Endometrial microvascular endothelial cells (primary cell): ENCODE measurements around the gene SPINK6. TPM values are rescaled to one million over a fixed set of nuclear protein-coding genes. Genes with fewer than 3 reads are reported as not detected.

Source experiments
- in situ Hi-C: cut with HindIII; loops from 2 replicates; pipeline ENCODE4 v1.10.0; 2017; ENCODE audit warnings: low sequenced_read_pairs, low pct_unique_long_range_greater_than_20kb; ENCODE audit errors: inconsistent ontology term
- total RNA-seq: library from RNA; depleted of rRNA; stranded (reverse); fragments of >200 nt; gene quantifications from one replicate; pipeline ENCODE4 v1.2.3, GENCODE V29; 2015; ENCODE audit errors: inconsistent ontology term

Gene SPINK6
- total RNA-seq, 1 donor from 2014 or later, result not detected

DNA sequence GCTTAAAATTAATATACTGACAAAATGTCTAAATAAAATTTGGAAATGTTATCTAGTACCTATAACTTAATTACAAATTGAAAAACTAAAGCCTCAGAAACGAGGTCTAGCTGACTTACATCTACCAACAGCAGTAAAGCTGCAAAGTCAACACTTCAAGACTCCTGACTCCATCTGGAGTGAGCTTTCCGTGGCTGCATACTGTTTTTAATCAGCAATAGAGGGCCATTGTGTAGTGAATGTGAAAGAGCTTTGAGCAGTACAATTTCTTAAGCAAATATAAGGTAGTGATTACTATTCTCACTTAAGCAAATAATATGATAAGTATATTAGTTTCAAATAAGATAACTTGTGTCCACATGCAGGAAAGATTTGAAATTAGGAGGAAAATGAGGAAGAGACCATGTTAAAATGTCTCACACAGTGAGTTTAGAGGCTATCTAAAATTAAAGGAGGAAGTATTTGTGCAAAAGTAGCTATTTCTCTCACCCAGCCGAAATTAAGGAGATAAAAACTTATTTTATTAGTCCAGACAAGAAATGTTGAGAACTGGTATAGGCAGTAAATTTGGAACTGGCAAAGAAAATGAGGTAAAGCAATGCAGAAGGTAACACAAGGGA, 6.4 kb downstream of the SPINK6 start:
- in situ Hi-C loops, result no loop called here

DNA sequence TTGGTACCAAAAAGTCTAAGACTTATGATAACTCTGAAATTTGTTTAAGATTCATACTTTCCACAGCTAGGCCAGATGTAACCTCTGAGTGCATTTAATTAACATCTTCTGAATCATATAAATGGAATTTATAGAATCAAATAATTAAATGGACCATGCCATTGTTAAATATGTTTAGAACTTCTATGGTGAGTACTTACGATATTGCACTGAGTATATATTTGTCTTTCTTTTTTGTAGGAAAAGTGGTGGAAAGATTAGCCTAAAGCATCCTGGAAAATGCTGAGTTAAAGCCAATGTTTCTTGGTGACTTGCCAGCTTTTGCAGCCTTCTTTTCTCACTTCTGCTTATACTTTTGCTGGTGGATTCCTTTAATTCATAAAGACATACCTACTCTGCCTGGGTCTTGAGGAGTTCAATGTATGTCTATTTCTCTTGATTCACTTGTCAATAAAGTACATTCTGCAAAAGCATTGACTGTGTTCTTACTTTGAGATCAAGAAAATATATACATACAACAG, 11.9 kb downstream of the SPINK6 start:
- in situ Hi-C loops, result no loop called here

DNA sequence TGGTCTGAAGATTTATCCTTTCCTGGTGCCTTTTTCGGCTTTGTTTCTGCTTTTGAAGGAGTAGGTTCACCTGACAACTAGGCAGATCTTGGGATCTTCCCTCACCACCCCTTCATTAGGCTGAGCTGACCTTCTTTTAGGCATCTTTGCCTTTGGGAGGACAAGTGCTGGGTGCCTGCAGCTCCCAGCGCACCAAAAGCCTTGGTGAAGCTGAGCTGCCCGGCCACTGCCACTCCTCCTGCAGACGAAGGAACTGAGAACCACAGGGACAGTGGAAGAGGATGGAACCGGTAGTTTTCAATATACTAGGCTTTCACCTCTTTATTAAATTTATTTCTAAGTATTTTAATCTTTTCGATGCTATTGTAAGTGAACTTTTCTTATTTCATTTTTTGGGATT, 18.7 kb downstream of the SPINK6 start:
- in situ Hi-C loops, result no loop called here

DNA sequence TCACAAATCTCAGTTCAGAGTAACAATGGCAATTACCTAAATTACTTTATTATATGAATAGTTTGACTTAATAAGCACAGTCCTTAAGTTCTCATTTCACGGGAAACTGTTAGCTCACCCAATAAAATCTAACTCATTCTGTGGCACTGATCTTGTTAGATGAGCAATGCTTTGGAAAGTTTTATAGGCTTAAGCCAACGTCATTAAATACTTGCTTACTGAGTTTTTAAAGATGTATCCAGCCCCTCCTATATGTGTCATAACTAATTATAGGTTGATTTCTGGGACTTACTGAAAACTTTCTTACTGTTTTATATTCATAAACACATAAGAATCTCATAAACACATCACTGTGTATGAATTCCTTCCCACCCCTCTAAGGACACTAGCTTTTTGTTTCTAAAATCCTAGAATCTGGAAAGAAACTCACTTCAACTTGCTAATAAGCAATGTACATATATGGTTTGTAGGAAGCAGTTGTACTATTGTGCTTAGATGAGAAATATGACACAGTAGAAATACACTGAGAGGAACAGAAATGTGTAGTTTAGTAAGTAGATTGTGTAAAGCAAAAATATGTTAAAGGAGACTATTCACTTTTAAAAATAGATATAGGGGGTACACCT, 21.4 kb downstream of the SPINK6 start:
- in situ Hi-C loops, result no loop called here

DNA sequence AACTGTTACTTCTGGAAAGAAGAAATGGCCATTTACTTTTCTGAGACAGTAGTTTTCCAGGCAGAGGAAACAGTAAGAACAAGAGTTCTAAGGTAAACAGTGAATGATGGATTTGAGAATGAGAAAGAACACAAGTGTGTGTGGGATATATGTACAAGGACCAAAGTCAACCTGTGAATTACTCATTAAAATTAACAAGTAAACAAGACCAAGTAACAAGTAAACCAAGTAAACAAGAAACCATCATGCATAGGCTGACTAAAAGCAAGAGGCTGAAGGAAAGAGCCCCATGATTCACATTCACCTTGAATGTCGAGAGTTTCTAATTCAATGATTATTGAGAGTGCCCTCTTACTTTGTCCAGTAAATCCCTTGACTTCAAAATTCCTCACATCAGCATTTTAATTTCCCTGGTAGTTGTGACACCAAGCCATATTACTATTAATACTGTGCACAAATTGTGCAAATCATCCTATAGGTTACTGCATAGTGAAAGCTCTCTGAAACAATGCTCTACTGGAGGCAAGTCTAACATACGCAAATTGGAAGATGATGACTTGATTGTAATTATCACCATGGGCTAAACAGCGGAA, 25.6 kb downstream of the SPINK6 start:
- in situ Hi-C loops, result no loop called here

DNA sequence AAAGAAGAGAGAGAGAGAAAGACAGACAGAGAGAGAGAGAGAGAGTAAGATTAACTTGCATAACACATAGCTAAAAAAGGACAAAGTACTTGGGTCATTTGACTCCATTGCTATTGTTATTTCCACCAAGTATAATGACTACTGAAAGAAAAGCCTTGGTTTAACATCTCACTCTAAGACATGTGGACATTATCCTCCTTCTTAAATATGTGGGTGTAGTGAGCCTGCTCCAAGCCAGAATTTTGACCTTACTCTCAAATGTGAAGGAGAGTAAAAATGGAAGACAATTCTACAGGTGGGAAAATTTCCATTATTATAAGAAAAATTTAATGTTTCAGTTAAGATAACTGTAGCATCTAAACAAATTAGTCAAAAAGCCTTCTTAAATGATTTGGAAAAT, 27.0 kb downstream of the SPINK6 start:
- in situ Hi-C loops, result no loop called here

DNA sequence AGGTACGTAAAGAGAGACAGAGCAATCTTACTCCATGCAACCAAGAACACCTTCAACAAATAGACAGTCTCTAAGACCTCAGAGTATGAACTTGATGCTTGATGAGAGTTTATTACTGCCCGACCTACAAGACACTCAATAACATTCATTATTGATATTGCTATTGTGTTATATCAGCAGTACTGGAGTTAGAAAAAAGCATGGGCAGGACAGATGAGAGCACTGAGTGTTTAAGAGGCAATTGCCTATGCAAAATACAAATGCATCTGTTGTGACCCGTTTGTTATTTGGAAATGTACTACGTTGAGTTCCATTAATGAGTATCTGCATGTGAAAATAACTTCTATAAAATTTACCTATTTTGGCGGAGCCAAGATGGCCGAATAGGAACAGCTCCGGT, 27.4 kb downstream of the SPINK6 start:
- in situ Hi-C loops, result no loop called here

DNA sequence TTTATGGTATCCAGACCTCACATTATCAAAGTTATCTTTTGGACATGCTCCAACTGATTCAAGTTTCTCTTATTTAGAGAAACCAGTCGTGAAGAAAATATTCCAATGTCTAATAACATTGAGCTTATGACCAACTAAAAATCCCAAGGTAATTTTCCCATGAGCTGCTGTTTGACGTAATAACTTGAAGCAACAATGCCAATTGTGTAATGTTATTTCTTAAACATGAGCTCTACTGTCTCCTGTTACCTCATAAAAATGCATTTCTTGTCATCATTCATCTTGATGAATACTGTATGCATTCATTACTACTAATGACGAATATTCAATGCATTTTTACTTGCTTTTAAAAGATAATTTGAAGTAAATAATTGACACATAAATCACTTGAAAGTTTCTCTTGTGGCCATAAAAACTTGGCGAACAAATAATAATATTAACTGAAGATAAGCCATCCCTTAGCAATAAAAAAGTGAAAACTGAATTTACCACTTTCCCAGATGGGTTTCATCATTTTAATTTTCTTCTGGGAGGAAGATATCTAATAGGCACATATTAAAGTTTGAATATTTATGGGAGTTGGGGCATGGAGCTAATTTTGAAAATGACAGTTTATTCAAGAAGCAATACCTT, 35.1 kb downstream of the SPINK6 start:
- in situ Hi-C loops, result no loop called here

DNA sequence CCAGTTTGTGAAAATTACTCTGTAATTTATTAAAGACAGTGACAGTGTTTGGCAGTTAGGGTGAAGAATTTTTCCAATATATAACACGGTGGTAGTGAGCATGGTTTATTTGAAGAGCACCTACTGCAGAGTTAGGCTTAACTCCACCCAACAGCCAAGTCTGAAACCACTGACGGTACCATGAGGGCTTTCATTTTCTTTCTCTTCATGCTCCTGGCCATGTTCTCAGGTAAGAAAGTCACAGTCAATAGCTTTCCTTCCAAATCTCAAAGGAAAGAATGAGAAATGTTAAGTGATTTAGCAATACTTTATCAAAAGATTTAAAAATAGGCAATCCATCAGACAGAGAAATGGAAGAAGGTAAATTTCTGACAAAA, 35.6 kb downstream of the SPINK6 start, which contains the start of gene MARCOL:
Gene MARCOL, plus strand, starts transcription at position 108 of the 377 bp plus-strand sequence. Its CDS starts 73 bp downstream, at position 181.
- in situ Hi-C loops, result no loop called here

DNA sequence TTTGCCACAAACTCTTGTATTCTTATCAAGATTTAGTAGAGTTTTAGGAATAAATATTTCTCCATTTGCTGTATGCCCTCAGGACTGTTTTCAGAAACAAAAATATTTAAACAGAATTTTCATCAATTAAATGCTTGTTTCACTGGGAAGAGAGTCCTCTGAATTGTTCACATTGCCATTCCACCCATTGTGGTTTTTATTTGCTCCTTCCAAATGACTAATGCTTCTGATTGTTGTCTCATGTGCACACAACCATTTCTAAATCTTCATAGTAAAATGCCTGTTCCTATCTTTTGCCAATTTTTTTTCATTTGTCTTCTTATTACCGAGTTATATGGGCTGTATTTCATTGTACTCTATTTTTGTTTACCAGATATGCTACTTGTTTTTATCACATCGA, 46.1 kb downstream of the SPINK6 start:
- in situ Hi-C loops, result no loop called here

DNA sequence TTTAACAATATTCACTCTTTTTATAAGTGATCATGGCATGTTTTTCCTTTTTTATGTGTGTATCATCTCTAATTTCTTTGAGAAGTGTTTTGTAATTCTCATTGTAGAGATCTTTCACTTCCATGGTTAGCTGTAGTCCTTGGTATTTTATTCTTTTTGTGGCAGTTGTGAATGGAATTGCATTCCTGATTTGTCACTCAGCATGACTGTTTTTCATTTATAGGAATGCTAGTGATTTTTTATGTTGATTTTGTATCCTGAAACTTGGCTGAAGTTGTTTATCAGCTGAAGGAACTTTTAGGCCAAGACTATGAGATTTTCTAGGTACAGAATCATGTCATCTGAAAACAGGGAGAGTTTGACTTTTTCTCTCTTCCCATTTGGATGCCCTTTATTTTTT, 52.6 kb downstream of the SPINK6 start:
- in situ Hi-C loops, result no loop called here

DNA sequence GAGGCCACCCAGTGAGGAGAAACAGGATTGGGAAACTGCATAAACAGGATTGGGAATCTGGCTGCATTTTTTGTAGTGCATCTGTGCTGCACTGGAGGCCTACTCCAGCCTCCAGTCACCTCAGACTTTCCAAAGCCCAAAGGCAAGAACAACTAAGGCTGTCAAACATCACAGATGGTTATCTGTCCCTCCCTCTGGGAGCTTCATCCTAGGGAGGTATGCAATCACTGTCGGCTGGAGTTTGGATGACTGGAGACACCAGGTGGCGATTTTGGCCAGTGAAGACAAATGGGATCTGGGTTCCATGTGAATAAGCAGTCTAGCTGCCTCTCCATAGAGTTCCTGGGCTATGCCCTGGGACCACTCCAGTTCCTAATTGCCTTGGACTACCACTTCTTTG, 56.4 kb downstream of the SPINK6 start:
- in situ Hi-C loops, result no loop called here

DNA sequence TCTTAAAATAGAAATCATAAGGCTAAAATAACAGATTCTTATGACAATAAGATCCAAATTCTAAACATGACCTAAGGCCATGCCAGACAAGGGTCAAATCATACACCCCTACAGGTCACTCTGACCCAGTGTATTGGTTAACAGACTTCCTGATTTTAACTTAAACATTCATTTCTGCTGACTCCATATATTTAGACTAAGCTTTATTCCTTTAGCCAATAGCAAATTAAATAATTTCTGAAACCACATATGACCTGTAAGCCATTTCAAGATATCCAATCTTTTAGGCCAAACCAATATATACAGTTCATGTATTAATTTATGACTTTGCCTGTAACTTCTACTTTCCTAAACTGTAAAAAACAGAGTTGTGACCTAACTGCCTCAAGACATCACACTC, 58.4 kb downstream of the SPINK6 start:
- in situ Hi-C loops, result no loop called here

Other genes with a start within 250 kb of the SPINK6 start
- not detected for gene SPINK5, start 139.1 kb upstream of the SPINK6 start, total RNA-seq
- not detected for gene SPINK14, start 34.5 kb upstream of the SPINK6 start, total RNA-seq
- gene MARCOL, start 35.5 kb downstream of the SPINK6 start, total RNA-seq, result not detected
- gene SPINK13, start 65.8 kb downstream of the SPINK6 start, total RNA-seq, result not detected
- gene SPINK7, start 109.4 kb downstream of the SPINK6 start, total RNA-seq, result not detected
- gene SPINK9, start 132.5 kb downstream of the SPINK6 start, total RNA-seq, result not detected
- gene FBXO38, start 180.9 kb downstream of the SPINK6 start, total RNA-seq, result 36.6 TPM